Measurements from ENCODE around the gene ZMIZ1.

Gene ZMIZ1

GRCh38 chr10:79052291-79053080, 16.3 kb upstream of the ZMIZ1 start:
- DNase-seq = peak; percentile 32 to 34

DNA sequence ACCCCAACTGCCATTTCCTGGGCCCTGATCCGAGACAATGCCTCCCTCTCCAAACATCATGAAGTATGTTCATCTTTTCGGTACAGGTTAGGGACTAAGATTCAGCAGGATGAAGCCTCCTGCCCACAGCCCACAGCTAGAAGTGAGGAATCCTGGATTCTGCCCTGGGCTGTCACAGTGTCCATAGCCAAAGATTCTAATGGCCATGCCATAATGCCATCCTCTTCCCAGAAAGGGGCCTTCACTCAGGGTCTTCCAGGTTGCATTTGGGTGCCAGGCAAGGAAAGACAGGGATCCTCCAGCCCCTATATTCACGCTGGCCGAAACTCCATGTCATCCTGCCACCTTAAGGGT, 15.7 kb upstream of the ZMIZ1 start:
- DNase-seq = no peak

- no peak for DNase-seq
Measured at GRCh38 chr10:79053481-79054202, 15.1 kb upstream of the ZMIZ1 start.

DNA sequence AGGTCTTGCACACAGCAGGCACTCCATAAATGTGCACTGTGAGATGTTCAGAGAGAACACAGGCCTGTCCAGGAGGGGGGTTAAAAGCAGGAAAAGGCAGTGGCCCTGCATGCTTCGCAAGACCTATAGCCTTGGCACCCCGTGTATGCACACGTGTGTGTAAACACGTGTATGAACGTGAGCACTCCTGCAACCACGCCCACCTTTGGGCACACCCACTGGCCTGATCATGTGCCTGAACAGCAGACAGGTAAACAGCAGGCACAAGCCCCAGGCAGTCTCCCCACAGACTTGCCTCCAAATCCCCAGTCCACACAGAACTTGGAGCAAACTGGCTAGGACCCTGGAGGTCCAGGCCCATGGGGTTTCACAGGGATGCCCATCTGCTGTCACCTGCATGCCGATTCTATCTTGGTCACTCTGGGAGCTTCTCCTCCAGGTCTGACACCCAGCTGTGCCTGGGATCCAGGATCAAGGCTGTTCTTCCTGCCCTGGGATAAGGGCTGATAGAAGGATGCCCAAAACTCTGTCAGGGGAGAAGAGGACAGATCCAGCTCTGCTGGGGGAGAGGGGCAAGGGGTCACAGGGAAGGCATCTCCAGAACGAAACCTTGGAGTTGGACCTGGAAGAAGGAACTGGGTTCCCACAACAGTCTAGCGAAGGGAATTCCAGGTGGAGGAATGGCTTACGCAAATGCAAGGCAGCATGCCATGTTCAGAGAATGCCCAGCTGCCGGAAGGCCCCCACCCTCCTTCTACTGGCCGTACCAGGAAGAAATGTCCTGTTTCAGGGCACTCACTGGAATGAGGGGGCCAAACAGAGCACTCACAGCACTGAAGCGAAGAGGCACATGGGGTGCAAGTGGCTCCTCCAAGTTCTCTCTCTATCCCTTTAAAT, 14.3 kb upstream of the ZMIZ1 start:
- no peak for DNase-seq

- no peak for DNase-seq
Measured at GRCh38 chr10:79055100-79055782, 13.5 kb upstream of the ZMIZ1 start.

DNA sequence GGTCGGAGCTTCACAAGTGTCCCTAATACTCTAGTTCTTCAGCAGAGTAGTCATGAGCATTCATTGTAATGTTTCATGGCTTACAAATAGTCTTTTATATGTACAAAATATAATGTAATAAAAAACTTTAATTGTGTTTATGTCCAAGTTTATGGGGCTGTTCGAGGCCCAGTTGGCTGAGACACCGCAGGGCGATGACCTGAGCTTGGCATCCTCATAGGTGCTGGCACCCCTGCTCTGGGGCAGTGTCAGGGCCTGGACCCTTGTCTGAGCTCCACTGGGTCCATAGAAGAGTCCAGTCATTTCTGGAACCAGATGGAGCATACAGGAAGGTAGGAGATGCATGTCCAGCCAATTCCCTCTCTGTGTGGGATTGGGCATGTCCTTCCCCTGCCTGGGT, 12.9 kb upstream of the ZMIZ1 start:
- DNase-seq = no peak

DNA sequence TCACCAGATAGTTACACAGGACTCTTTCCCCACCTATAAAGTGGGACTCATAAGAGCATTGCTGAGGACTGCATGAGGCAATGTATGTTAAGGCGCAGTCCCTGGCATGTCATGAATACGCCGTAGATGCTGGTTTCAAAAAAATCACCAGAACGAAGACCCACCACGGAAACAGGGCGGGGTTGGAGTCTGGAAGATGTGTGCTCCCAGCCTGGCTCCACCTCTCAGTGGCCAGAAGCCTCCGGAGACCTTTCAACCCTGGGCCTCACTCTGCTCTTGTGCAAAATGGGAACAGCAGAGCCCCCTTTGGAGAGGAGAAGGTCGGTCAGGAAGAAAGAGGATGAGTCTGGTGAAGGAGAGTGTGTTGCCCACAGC, 12.4 kb upstream of the ZMIZ1 start:
- DNase-seq = no peak

- no peak for DNase-seq
Measured at GRCh38 chr10:79056736-79057391, 11.9 kb upstream of the ZMIZ1 start.

GRCh38 chr10:79057481-79058275, 11.1 kb upstream of the ZMIZ1 start:
- DNase-seq = no peak

- DNase-seq = no peak
Measured at GRCh38 chr10:79058899-79059841, 9.6 kb upstream of the ZMIZ1 start.

- DNase-seq = peak; percentile 34 to 46
Measured at GRCh38 chr10:79059859-79060379, 8.8 kb upstream of the ZMIZ1 start.

DNA sequence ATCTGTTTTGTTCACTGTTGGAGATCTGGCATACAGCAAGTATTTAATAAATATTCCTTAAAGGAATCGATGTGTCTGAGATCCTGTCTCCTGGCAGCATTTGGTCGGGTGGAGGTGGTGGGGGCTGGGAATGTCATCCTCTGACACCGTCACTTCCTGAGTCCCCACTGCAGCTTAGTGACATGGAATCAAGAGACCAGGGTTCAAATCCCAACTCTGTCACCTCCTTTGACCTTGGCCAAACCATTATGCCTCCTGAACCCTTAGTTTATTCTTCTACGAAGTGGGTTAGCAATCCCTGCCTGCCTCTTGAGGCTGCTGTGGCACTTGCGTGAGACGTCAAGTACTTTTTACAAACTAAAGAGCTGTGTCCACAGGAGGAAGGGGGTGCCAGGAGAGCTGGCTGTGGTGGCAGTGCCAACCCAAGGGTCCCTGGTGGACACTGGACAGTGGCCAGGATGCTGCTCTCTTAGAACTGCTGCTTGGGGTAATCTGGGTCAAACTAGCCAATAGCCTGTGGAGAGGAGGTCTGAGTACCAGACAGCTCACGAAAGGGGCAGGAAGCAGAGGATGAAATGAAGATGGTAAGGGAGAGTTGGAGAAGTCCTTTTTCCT, 8.0 kb upstream of the ZMIZ1 start:
- DNase-seq = no peak

DNA sequence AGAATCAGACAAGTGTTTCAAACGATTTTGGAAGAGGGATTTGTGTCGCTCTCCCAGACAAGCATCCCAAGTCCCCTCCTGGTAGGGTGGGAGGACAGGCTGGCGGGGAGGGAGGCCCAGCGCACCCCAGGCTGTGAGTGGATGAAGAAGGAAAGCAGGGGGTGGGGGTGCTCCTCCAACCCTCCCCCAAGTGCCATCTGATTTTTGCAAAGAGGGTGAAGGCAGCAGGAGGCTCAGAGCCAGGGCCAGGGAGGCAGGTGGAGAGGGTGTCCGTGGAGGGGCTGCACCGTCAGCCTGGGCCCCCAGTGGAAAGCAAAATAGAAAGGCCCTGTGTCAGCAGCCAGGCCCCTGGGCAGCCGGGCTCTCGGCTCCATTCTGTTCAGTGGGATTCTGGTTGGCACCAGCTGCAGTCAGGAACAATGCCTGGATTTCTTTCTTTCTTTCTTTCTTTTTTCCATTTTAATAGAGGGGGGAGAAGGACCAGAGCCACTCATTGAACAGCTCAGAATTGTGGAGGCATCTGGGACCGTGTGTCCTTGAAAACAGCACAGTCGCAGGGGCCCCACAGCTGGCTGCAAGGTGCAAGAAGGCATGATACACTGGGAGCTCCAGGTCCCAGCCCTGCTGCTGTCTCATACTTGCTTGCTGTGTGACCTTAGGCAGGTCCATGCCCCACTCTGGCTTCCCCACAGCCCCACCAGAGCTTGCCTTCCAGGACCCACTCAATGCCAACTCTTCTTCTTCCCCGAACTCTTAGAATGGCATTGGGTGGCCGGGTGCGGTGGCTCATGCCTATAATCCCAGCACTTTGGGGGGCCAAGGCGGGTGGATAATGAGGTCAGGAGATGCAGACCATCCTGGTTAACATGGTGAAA, 7.1 kb upstream of the ZMIZ1 start:
- DNase-seq = no peak

- DNase-seq = no peak
Measured at GRCh38 chr10:79063071-79063491, 5.7 kb upstream of the ZMIZ1 start.

GRCh38 chr10:79063661-79064492, 4.9 kb upstream of the ZMIZ1 start:
- DNase-seq = no peak

- no peak for DNase-seq
Measured at GRCh38 chr10:79065091-79065551, 3.6 kb upstream of the ZMIZ1 start.

DNA sequence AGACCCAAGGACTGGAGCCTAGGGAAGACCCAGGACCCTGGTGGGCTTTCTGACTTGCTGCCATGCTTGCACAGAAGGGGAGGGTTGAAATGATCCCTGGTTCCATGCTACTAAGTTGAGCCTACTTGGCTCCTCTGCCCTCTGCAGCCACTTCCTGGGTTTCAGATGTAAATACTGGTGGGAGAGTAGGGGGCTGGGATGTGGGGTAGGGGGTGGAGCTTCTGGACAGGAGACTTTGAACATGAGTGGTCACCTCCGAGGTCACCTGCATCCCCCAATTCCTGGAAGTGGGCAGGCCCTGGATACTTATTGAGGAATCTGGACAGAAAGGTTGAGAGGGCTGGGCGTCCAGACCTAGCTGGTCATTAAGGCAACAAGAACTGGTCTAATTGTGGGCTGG, 2.9 kb upstream of the ZMIZ1 start:
- no peak for DNase-seq

Measured in inflammatory macrophage treated with lipopolysaccharide for 1 hour (primary cell).